Type B pancreatic cell (in vitro differentiated cells): ENCODE results near the gene USP47. TPM values are rescaled to one million over a fixed set of nuclear protein-coding genes. Genes with fewer than 3 reads are reported as not detected.
A peak's percentile ranks its signal among the peaks of the same experiment; 100 is the strongest.

ENCODE experiments used
- DNase-seq: peaks from one replicate; pipeline ENCODE4 v3.0.0; 2021; ENCODE audit warnings: mixed read lengths; ENCODE audit not compliant: unreplicated experiment; ENCODE audit errors: extremely low spot score
- H3K27ac Mint-ChIP-seq: 2 replicates; pipeline ENCODE4 v1.8.0; 2021; ENCODE audit warnings: mild to moderate bottlenecking, mixed read lengths
- H3K27me3 Mint-ChIP-seq: 2 replicates; pipeline ENCODE4 v1.8.0; 2021; ENCODE audit warnings: mixed read lengths
- H3K36me3 Mint-ChIP-seq: 2 replicates; pipeline ENCODE4 v1.8.0; 2021; ENCODE audit warnings: mixed read lengths
- H3K4me1 Mint-ChIP-seq: one replicate; pipeline ENCODE4 v1.8.0; 2021; ENCODE audit warnings: mixed read lengths; ENCODE audit not compliant: unreplicated experiment
- H3K4me3 Mint-ChIP-seq: 2 replicates; pipeline ENCODE4 v1.8.0; 2021; ENCODE audit warnings: mild to moderate bottlenecking, mixed read lengths
- H3K9me3 Mint-ChIP-seq: 2 replicates; pipeline ENCODE4 v1.8.0; 2021; ENCODE audit warnings: mixed read lengths
- long read RNA-seq: library from polyadenylated mRNA; unstranded; transcript quantifications from one replicate; pipeline ENCODE4 v2.0.0, GENCODE V29; 2020
- total RNA-seq: library from RNA; stranded (reverse); gene quantifications from 2 replicates; pipeline ENCODE4 v1.2.1, GENCODE V29; 2021; ENCODE audit warnings: low replicate concordance
- TF ChIP-seq, protein P1 (sequence below): fragments of 200-600 bp; sonication (generic); conservative IDR thresholded peaks from 2 replicates; pipeline ENCODE4 v1.5.0; 2021; ENCODE audit warnings: antibody characterized with exemption, mild to moderate bottlenecking

USP47 gene
- total RNA-seq, result 46.3 and 54.4 TPM in 2 replicates
- long read RNA-seq, full-length matches to known transcripts, result 3 of 140 reads
- long read RNA-seq, partial matches to known transcripts, result 122 of 140 reads
- long read RNA-seq, other reads (novel, unspliced or antisense), result 15 of 140 reads

DNA sequence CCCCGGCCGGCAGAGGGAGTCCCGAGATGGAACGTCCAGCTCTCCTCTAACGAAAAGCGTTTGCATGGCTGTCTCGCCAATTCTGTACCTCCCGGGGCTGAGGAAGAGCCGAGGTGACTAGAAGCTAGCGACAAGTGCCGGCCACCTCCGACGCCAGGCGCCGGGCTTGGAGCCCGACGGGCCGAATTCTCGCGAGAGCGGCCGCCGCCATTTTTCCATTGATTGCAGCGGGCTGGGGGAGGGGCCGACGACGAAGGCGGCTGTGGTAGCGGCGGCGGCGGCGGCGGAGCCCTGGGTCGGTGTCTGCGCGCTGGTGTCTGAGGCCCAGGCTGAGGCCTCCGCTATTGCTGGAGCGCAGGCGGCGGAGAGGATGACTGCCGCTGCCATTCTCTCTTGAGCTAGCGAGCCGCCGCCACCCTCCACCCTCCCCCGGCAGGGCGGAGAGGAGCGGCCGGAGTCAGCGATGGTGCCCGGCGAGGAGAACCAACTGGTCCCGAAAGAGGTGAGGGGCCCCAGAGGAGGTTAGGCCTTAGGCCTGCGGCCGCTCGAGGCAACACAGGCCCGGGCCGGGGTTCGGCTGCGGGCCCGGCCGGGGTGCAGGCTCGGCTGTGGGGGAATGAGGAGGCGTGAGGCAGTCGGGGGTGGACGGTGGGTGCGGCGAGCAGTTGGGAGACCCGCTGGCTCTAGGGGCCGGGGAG is at the start of gene USP47:
USP47 (plus strand) TSS at position 250 of the 698 bp plus-strand sequence; CDS start at position 464, 214 bp downstream.
- no peaks in the 10 kb centered on the region for H3K27me3 Mint-ChIP-seq
- H3K27ac Mint-ChIP-seq, result no peak within 1 kb of the TSS
- no peaks in the 10 kb centered on the region for H3K36me3 Mint-ChIP-seq

DNA sequence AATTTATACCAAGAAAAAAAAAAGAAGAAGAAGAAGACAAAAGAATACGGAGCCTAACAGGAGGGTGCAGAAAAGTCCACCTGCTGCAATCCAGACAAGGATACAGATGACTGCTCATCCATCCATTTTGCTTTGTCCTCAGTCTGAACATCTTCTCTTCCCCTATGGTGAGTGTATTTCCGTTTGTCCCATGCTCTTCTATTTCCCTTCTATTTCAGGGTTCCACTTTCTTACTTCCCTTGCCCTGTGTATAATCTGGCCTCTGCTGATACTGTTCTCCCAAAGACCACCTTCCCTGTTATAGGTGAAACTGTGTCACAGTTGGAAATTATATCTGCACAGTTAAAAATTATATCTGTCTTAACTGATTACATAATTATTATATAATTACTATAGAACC is 48.7 kb upstream of the USP47 start:
- no peaks in the 10 kb centered on the region for H3K9me3 Mint-ChIP-seq
- TF ChIP-seq, protein P1, sequence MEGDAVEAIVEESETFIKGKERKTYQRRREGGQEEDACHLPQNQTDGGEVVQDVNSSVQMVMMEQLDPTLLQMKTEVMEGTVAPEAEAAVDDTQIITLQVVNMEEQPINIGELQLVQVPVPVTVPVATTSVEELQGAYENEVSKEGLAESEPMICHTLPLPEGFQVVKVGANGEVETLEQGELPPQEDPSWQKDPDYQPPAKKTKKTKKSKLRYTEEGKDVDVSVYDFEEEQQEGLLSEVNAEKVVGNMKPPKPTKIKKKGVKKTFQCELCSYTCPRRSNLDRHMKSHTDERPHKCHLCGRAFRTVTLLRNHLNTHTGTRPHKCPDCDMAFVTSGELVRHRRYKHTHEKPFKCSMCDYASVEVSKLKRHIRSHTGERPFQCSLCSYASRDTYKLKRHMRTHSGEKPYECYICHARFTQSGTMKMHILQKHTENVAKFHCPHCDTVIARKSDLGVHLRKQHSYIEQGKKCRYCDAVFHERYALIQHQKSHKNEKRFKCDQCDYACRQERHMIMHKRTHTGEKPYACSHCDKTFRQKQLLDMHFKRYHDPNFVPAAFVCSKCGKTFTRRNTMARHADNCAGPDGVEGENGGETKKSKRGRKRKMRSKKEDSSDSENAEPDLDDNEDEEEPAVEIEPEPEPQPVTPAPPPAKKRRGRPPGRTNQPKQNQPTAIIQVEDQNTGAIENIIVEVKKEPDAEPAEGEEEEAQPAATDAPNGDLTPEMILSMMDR, result no peak
- no peak for DNase-seq
- peaks cover 21% of the 10 kb centered on the region for H3K27me3 Mint-ChIP-seq
- H3K4me1 Mint-ChIP-seq, result peaks cover under 1% of the 10 kb centered on the region
- no peaks in the 10 kb centered on the region for H3K36me3 Mint-ChIP-seq
- no peak overlapping the region for H3K4me3 Mint-ChIP-seq
- no peak overlapping the region for H3K27ac Mint-ChIP-seq

More for the DNA sequence above, at the start of gene USP47:
- TF ChIP-seq, protein P1, result peak; percentile 69
- Mint-ChIP-seq H3K4me1 (peaks cover 21% of the 10 kb centered on the region), H3K4me3 (no peak within 1 kb of the TSS), H3K9me3 (no peaks in the 10 kb centered on the region)
- DNase-seq, result peak; percentile 92

DNA sequence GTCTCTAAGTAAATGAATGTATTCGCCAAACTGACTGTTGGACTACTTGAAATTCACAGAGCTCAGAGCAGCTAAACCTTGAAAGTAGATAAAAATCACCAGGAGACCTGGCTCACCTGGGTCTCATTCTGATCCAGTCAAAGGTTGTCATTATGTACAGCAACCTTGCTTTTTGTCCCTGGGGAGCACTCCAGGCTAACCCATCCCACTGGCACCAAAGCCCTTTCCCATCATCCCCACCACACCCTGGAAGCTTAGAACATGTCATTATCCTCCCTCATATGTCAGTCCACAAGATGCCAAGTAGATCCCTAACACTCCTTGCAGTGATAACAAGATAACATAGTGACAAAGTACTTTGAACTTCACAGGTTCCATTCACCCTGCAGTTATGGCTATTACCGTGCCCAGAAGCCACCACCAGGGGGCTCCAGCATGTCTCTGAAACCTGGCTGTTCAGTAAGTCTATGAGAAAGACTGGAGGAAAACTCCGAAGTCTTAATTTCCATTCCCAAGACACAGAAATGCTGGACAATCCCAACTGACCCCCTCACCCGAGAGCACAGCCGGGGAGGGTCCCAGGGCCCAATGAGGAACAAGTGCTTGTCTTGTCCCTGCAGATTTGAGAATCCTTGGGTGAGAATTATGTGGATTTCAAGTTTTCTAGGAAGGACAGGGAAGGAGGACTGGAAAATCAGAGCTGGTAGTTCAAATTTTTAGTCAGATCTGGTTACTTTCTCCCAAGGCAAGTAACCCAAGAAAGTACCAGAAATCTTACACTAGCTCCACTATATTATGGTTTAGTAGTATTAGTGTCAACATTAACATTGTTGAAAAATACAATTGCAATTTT is 43.0 kb upstream of the USP47 start:
- Mint-ChIP-seq H3K36me3 (no peaks in the 10 kb centered on the region), H3K4me1 (no peaks in the 10 kb centered on the region), H3K27ac (no peak overlapping the region), H3K9me3 (no peaks in the 10 kb centered on the region), H3K4me3 (no peak overlapping the region), H3K27me3 (peaks cover 22% of the 10 kb centered on the region)
- TF ChIP-seq, protein P1, result peak; percentile 84
- no peak for DNase-seq

DNA sequence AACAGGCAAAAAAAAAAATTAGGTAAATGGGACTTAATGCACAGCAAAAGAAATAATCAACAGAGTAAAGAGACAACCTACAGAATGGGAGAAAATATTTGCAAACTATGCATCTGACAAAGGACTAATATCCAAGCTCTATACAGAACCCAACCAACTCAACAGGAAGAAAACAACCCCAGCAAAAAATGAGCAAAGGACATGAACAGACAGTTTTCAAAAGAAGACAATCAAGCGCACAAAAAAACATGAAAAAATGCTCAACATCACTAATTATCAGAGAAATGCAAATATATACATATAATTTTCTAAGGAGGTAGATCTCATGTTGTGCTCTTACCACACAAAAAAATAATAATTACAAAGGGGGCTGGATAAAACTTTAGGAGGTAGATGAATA is 36.5 kb upstream of the USP47 start:
- Mint-ChIP-seq H3K4me1 (no peaks in the 10 kb centered on the region), H3K9me3 (no peaks in the 10 kb centered on the region), H3K27ac (no peak overlapping the region), H3K4me3 (no peak overlapping the region), H3K36me3 (no peaks in the 10 kb centered on the region), H3K27me3 (peaks cover 2% of the 10 kb centered on the region)
- TF ChIP-seq, protein P1, result no peak
- DNase-seq, result no peak

- no peak for DNase-seq
- Mint-ChIP-seq H3K36me3 (no peaks in the 10 kb centered on the region), H3K9me3 (no peaks in the 10 kb centered on the region), H3K4me1 (no peaks in the 10 kb centered on the region), H3K27me3 (peaks cover 2% of the 10 kb centered on the region), H3K4me3 (no peak overlapping the region), H3K27ac (no peak overlapping the region)
- TF ChIP-seq, protein P1, result no peak
These were observed 35.7 kb upstream of the USP47 start for GRCh38 chr11:11806074-11806473.
